Measurements from ENCODE around the gene PLA2G15. TPM values are rescaled to one million over a fixed set of nuclear protein-coding genes. Genes with fewer than 3 reads are reported as not detected.

The PLA2G15 gene
- polyA plus RNA-seq, 1 donor: 33.2 TPM

DNA sequence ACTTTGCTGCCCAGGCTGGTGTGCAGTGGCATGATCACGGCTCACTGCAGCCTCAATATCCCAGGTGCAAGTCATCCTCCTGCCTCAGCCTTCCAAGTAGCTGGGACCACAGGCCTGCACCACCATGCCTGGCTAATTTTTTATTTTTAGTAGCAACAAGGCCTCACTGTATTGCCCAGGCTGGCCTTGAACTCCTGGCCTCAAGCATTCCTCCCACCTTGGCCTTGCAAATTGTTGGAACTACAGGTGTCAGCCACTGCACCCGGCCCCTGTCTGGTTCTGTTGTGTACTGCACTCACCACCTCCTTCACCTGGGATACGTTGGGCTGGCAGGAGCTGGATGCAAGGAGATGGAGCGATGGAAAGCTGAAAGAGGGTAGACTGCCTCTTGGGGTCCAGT, 8.5 kb downstream of the PLA2G15 start:
- DNase-seq (ENCODE audit: low read depth): no peak

GRCh38 chr16:68255712-68256111, 10.5 kb downstream of the PLA2G15 start:
- no peak for DNase-seq (ENCODE audit: low read depth)

DNA sequence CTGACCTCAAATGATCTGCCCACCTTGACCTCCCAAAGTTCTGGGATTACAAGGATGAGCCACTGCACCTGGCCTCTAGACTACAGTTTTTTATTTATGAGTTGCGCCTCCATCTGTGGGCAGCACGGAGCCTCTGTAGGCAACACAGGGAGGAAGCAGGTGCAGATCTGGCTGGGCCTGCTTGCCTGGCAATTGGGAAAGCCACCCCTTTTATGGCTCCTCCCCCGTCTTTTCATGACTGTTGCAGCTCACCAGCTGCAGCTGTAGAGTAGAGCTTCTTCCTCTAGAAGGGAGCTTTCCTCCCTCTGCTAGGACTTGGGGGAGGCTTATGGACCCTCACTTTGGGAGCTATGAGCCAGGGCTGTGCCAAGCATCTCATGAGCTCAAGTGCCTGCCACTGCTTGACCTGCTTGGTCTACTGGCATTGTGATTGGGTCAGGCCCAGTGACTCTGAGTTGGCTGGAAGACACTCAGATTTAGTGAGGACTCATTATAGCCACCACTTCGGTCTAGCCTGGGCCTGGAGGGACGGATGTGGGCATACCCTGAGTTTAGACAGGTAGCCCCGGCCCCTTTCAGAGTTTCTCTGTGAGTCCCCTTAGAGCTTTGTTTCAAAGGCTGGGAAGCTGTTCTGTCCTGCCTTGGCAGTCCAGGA, 12.2 kb downstream of the PLA2G15 start:
- DNase-seq (ENCODE audit: low read depth): no peak

- DNase-seq (ENCODE audit: low read depth): no peak
These were observed 13.0 kb downstream of the PLA2G15 start for GRCh38 chr16:68257906-68258800.

- no peak for DNase-seq (ENCODE audit: low read depth)
These were observed 14.0 kb downstream of the PLA2G15 start for GRCh38 chr16:68259007-68259825.

DNA sequence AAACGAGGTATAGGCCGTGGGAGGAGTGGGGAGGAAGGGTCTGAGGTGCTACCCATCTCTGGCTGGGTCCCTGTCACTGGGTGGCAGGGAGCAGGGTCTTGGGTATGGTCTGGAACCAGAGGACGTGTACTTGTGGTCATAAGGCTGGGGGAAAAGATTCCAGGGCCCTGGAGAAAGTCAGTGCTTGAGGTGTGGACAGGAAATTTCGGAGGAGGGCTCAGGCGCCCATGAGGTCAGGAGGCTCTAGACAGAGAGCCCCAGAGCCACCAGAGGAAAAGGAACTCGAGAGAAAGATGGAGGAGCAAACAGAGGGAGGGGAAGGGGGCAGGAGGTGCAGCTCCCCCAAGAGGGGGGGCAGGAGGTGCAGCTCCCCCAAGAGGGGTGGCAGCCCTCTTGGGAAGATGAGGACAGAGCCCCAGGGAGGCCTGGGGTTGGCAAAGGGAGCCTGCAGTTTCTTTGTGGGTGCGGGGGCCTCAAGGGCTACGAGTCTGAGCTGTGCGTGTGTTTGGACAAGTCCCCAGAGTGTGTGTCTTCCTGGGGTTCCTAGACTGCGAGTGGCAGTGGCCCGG, 18.5 kb downstream of the PLA2G15 start:
- no peak for DNase-seq (ENCODE audit: low read depth)

DNA sequence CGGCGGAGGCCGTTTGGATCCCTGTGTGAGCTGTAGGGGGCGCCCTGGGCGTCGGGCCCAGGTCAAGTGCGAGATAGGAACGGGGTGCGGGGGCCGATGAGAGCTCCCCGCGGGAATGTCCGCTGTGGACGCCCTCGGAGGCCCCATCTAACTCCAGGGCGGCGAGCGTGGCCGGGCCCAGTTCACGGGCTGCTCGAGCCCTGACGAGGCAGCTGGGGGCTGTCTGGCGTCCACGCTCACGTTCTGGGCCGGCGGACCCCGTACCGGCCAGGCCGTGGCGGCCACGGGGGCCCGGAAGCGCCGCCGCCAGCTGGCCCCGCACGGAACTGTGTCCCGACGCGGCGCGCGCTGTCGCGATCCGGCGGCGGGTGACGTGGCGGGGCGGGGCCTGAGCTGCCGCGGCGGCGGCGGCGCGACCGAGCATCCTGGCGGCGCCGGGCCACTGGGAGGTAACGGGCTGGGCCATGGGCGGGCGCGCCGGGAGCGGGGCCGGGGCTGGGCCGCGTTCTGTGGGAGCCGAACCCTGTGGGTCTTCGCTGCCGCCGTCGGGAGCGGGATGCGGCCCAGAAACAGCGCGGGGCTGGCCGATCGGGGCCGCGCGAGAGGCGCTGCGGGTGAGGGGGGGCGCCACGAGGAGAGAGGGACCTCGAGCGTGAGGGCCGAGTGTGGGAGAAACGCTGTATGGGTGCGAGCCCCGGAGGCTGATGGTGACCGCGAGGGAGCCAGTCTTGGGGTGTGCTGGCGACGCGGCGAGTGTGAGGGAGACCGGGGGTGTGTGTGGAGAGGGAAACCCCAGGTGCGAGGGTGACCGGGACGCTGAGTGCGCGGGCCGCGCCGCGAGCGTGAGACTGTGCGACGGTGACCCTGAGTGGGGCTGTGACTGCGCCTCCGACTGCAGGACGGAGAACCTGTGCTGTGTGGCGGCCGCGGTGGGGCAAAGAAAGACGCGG, 19.2 kb downstream of the PLA2G15 start, which contains the start of gene SLC7A6:
TSS of gene SLC7A6 (plus strand) at position 399 of the 950 bp plus-strand sequence. CDS start 10,201 bp downstream, outside the sequence.
- DNase-seq (ENCODE audit: low read depth): no peak

- DNase-seq (ENCODE audit: low read depth): no peak
These were observed 20.1 kb downstream of the PLA2G15 start for GRCh38 chr16:68265078-68265920.

DNA sequence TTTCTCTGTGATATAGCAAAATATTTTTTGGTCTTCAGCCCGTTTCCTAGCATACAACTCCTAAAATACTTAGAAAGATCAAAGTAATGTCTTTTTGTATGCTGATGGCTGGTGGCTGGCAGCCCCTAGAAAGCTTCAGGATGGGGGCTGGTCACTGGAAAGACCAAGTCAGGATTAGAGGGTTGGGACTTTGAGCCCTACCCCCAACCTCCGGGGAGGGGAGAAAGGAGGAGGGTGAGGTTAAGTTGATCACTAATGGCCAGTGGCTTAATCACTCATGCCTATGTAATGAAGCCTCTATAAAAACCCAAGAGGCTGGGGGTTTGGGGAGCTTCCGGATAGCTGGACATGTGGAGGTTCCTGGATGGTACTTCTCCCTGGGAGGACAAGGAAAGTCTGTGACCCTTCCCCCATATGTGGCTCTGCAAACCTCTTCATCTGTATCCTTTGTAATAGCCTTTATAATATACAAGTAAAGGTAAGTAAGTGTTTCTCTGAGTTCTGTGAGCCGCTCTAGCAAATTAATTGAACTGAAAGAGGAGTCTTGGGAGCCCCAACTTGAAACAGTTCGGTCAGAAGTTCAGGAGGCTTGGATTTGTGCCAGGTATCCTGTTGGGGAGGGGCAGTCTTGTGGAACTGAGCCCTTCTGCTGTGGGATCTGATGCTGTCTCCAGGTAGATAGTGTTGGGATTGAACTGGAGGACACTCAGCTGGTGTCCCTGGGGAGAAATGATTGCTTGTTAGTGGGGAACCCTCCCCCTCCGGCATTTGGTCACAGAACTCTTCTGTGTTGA, 22.6 kb downstream of the PLA2G15 start:
- DNase-seq (ENCODE audit: low read depth): no peak

DNA sequence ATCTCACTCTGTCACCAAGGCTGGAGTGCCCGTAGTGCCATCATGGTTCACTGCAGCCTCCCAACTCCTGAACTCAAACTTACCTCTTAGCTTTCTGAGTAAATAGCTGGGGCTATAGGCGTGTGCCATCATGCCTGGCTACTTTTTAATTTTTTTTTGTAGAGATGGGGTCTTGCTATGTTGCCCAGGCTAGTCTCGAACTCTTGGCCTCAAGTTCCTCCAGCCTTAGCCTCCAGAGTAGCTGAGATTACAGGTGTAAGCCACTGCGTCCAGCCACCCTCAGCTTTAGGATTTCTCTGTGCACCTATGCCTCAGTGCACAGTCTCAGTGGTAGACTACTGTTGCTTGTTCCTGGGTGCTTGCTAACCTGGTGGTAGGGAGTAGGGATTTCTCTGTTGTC, 24.6 kb downstream of the PLA2G15 start:
- no peak for DNase-seq (ENCODE audit: low read depth)

DNA sequence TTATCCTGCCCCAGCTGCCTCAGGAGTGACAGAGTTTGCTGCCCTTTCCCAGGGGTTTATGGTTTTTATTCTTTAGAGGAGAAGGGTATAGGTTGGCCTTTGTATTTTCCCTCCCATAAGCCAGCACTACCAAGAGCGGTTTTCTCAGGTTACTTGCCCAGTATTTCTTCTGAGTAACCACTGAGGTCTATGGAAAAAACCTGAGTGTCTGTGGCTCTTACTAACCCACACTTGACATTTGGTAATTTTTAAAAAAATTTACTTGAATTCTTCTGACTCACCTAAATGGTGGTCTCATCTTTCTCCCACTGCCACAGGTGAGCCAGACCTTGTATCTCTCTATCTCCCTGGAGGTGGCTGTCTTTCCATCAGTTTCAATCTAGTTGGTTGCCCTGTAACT, 25.2 kb downstream of the PLA2G15 start:
- no peak for DNase-seq (ENCODE audit: low read depth)

GRCh38 chr16:68272507-68273209, 27.5 kb downstream of the PLA2G15 start:
- DNase-seq (ENCODE audit: low read depth): no peak

GRCh38 chr16:68273459-68273858, 28.3 kb downstream of the PLA2G15 start:
- no peak for DNase-seq (ENCODE audit: low read depth)

DNA sequence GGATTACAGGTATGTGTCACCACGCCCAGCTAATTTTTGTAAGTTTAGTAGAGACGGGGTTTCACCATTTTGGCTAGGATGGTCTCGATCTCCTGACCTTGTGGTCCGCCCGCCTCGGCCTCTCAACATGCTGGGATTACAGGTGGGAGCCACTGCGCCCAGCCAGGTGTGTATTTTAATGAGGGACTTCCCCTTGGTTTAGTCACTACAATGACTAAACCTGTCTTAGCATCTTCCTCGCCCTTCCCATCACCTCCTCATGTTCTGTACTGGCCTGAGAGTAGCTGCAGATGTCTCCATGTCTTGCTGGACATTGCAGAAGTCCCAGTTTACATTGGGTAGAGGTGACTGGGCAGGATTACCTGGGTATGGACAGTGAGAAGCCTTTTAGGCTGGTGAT, 28.7 kb downstream of the PLA2G15 start:
- no peak for DNase-seq (ENCODE audit: low read depth)

- no peak for DNase-seq (ENCODE audit: low read depth)
These were observed 29.3 kb downstream of the PLA2G15 start for GRCh38 chr16:68274441-68274840.

DNA sequence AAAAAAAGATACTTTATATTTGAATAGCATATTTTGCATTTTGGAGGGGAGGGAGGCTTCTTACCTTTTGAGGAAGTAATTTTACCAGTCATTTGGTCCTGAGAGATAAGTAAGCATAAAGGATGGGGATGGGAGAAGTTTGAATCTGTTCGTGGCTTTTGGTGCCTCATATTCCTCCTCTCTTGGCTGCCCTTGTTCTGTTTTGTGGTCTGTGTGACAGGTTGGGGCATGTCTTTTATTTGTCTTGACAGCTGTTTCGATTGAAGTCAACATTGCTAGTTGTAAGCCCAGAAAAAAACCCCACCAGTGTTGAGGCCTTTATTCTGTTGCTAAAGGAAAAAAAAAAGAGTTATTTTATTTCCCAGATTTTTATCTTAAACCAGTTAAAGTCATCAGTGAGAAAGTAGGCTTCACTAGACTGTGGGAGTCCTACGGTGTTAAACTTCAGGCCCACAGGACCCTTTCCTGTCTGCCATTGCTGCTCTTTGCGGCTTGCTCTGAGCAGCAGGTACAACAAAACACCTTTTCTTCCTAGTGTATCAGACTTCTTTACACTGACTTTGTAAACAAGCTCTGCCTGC, 30.5 kb downstream of the PLA2G15 start:
- DNase-seq (ENCODE audit: low read depth): no peak

- DNase-seq (ENCODE audit: low read depth): no peak
These were observed 31.1 kb downstream of the PLA2G15 start for GRCh38 chr16:68276223-68276622.
